SU-DHL-6 (cell line): ENCODE measurements around the gene NDRG4.

Source experiments
- H2AFZ ChIP-seq: fragments of 200-600 bp; sonication (generic); 2 replicates; pipeline ENCODE4 v1.6.1; 2014; ENCODE audit warnings: low read depth, mild to moderate bottlenecking, moderate library complexity, mixed read lengths, antibody characterized with exemption, low read length; ENCODE audit not compliant: severe bottlenecking
- H3F3A ChIP-seq: fragments of 200-600 bp; shearing (Covaris generic); 2 replicates; pipeline ENCODE4 v1.6.0; 2016; ENCODE audit warnings: antibody characterized with exemption, mild to moderate bottlenecking; ENCODE audit not compliant: insufficient read depth
- H3K27ac ChIP-seq: fragments of 200-600 bp; sonication (generic); 2 replicates; pipeline ENCODE4 v1.5.1; 2016; ENCODE audit warnings: low read depth, mild to moderate bottlenecking, low read length, moderate library complexity, mixed read lengths
- H3K27me3 ChIP-seq: fragments of 200-600 bp; sonication (generic), shearing (Covaris generic); 2 replicates; pipeline ENCODE4 v1.6.0; 2014; ENCODE audit warnings: mild to moderate bottlenecking, low read length
- H3K36me3 ChIP-seq: fragments of 200-600 bp; sonication (generic); 2 replicates; pipeline ENCODE4 v1.6.1; 2014; ENCODE audit warnings: mild to moderate bottlenecking, low read length, mixed read lengths
- H3K4me2 ChIP-seq: fragments of 300-600, 200-600 bp; shearing (Covaris generic), sonication (generic); 2 replicates; pipeline ENCODE4 v1.6.0; 2014; ENCODE audit warnings: low read length, low read depth, mild to moderate bottlenecking; ENCODE audit not compliant: poor library complexity, severe bottlenecking
- H3K4me3 ChIP-seq: fragments of 200-600 bp; sonication (generic); 2 replicates; pipeline ENCODE4 v1.5.1; 2014; ENCODE audit warnings: antibody characterized with exemption, low read length, mild to moderate bottlenecking, mixed read lengths; ENCODE audit not compliant: insufficient read depth, poor library complexity, severe bottlenecking
- H3K79me2 ChIP-seq: fragments of 200-600 bp; sonication (generic); 2 replicates; pipeline ENCODE4 v1.6.1; 2014; ENCODE audit warnings: mild to moderate bottlenecking, low read length, moderate library complexity; ENCODE audit not compliant: insufficient read depth
- H3K9ac ChIP-seq: fragments of 200-600 bp; sonication (generic); 2 replicates; pipeline ENCODE4 v1.7.0; 2014; ENCODE audit warnings: mild to moderate bottlenecking, low read length
- H3K9me2 ChIP-seq: fragments of 200-600 bp; sonication (generic); replicated peaks from 2 replicates; pipeline ENCODE4 v1.6.1; 2014; ENCODE audit warnings: low read length; ENCODE audit not compliant: insufficient read depth
- H3K9me3 ChIP-seq: fragments of 200-600 bp; sonication (generic); 2 replicates; pipeline ENCODE4 v1.6.1; 2014; ENCODE audit warnings: low read length, mixed read lengths; ENCODE audit not compliant: insufficient read depth
- H4K20me1 ChIP-seq: fragments of 200-600 bp; sonication (generic); 2 replicates; pipeline ENCODE4 v1.6.1; 2014; ENCODE audit warnings: low read depth, mild to moderate bottlenecking, antibody characterized with exemption, low read length, moderate library complexity, mixed read lengths
- EZH2phosphoT487 ChIP-seq: fragments of 200-600 bp; sonication (generic), shearing (Covaris generic); conservative IDR thresholded peaks from 2 replicates; pipeline ENCODE4 v1.6.1; 2018; ENCODE audit warnings: mild to moderate bottlenecking, antibody characterized with exemption, low read length, moderate library complexity, mixed read lengths
- TF ChIP-seq, protein P1 (sequence below): fragments of 200-600 bp; sonication (generic); IDR thresholded peaks from one replicate; pipeline ENCODE4 v1.5.1; 2017; ENCODE audit warnings: antibody characterized with exemption, mild to moderate bottlenecking, low read length, moderate library complexity; ENCODE audit not compliant: insufficient read depth, poor library complexity, severe bottlenecking

The NDRG4 gene

GRCh38 chr16:58497468-58497867 is 2.5 kb upstream of the NDRG4 start:
- Histone ChIP-seq H3F3A (no peaks in the 10 kb centered on the region), H3K9ac (no peak overlapping the region), H3K4me2 (no peak overlapping the region), H3K36me3 (no peaks in the 10 kb centered on the region), H3K27me3 (no peaks in the 10 kb centered on the region), H3K9me3 (no peaks in the 10 kb centered on the region), H2AFZ (no peak overlapping the region), H4K20me1 (no peaks in the 10 kb centered on the region), H3K4me3 (no peak overlapping the region), H3K27ac (no peak overlapping the region), H3K9me2 (no peaks in the 10 kb centered on the region), H3K79me2 (no peaks in the 10 kb centered on the region)
- TF ChIP-seq, protein P1, sequence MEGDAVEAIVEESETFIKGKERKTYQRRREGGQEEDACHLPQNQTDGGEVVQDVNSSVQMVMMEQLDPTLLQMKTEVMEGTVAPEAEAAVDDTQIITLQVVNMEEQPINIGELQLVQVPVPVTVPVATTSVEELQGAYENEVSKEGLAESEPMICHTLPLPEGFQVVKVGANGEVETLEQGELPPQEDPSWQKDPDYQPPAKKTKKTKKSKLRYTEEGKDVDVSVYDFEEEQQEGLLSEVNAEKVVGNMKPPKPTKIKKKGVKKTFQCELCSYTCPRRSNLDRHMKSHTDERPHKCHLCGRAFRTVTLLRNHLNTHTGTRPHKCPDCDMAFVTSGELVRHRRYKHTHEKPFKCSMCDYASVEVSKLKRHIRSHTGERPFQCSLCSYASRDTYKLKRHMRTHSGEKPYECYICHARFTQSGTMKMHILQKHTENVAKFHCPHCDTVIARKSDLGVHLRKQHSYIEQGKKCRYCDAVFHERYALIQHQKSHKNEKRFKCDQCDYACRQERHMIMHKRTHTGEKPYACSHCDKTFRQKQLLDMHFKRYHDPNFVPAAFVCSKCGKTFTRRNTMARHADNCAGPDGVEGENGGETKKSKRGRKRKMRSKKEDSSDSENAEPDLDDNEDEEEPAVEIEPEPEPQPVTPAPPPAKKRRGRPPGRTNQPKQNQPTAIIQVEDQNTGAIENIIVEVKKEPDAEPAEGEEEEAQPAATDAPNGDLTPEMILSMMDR, result no peak
- TF ChIP-seq EZH2phosphoT487, result no peak

DNA sequence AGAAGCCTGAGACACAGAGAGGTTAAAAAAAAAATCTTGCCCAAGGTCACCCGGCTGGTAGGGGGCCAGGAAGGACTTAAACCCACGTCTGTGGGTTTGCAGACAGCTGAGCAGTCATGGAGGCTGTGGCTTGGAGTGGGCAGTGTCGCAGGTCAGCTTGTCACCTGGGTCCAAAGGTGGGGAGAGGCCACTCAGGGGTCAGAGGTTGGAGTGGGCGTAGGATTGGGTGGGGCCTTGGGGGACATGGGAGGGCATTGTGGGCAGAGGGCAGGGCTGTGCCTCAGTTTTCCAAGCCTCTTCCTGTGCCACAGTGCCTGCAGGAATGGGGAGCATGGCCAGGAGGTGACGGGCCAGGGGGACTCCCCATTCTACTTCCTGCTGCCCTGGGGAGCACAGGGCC is 2.0 kb upstream of the NDRG4 start:
- H3F3A ChIP-seq, result no peaks in the 10 kb centered on the region
- no peaks in the 10 kb centered on the region for H3K36me3 ChIP-seq
- H3K9me3 ChIP-seq, result no peaks in the 10 kb centered on the region
- no peaks in the 10 kb centered on the region for H3K27me3 ChIP-seq
- H3K27ac ChIP-seq, result no peak overlapping the region
- H2AFZ ChIP-seq, result no peak overlapping the region
- H3K9me2 ChIP-seq, result no peaks in the 10 kb centered on the region
- H3K9ac ChIP-seq, result no peak overlapping the region
- no peak overlapping the region for H3K4me2 ChIP-seq
- H4K20me1 ChIP-seq, result no peaks in the 10 kb centered on the region
- TF ChIP-seq EZH2phosphoT487, result no peak
- TF ChIP-seq, protein P1, result no peak
- H3K79me2 ChIP-seq, result no peaks in the 10 kb centered on the region
- H3K4me3 ChIP-seq, result no peak overlapping the region

DNA sequence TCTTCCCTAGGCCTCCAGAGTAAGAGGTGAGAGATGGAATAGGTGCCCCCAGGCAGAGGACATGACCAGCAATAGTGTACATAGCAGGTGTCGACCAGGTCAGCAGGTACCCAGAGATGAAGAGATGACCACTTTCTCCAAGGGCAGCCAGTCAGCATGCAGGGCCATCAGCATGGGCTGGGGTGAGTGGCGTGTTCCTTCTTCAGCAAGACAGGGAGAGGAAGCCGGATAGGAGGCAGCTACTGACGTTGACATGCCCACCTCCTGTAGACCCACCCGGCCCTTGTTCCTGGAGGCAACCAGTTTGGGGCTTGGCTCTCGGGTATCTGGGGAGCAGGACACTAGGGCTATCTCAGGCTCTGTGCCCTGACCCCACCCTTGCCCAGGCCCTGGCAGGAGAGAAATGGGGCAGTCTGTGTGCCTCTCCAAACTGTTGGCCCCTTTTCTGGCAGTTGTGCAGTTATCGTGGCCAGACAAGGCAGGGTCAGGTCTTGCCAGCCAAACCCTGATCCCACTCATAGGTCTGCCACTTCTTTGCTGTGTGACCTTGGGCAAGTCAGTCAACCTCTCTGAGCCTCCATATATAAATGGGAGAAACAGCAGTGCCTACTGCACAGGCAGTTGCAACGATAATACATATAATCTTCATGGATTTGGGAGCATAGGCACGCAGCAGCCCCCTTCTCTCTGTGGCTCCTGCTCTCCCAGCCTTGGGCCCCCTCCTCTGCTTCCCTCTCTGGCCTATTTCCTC is 1.4 kb upstream of the NDRG4 start:
- no peak overlapping the region for H3K27ac ChIP-seq
- no peaks in the 10 kb centered on the region for H3K27me3 ChIP-seq
- no peaks in the 10 kb centered on the region for H4K20me1 ChIP-seq
- H3K79me2 ChIP-seq, result no peaks in the 10 kb centered on the region
- no peak overlapping the region for H3K9ac ChIP-seq
- no peaks in the 10 kb centered on the region for H3F3A ChIP-seq
- TF ChIP-seq EZH2phosphoT487, result no peak
- TF ChIP-seq, protein P1, result no peak
- H3K9me3 ChIP-seq, result no peaks in the 10 kb centered on the region
- H2AFZ ChIP-seq, result no peak overlapping the region
- H3K36me3 ChIP-seq, result no peaks in the 10 kb centered on the region
- no peaks in the 10 kb centered on the region for H3K9me2 ChIP-seq
- no peak overlapping the region for H3K4me2 ChIP-seq
- no peak overlapping the region for H3K4me3 ChIP-seq
